Esophagus muscularis mucosa (tissue), 4 donors: ENCODE measurements around the gene LRMDA. TPM values are rescaled to one million over a fixed set of nuclear protein-coding genes. Genes with fewer than 3 reads are reported as not detected.

Experiments
- DNase-seq: peaks from one replicate; pipeline ENCODE4 v3.0.0-alpha.2; 2017; ENCODE audit errors: extremely low spot score
- H3K27ac ChIP-seq, 4 donors: fragments of 200-600 bp; sonication (generic); replicated peaks in 1 of 4; 1 replicate in 3 of 4; 2 replicates in 1 of 4; pipeline ENCODE4 v1.5.1; 2016 to 2019; ENCODE audit warnings: mild to moderate bottlenecking in 1 of 4
- H3K27me3 ChIP-seq, 4 donors: fragments of 200-600 bp; sonication (generic); one replicate each; pipeline versions ENCODE4 v1.5.1 to v1.6.0; 2016 to 2019
- H3K36me3 ChIP-seq, 4 donors: fragments of 200-600 bp; sonication (generic); one replicate each; pipeline ENCODE4 v1.5.1; 2016 to 2019
- H3K4me1 ChIP-seq, 4 donors: fragments of 200-600 bp; sonication (generic); one replicate each; pipeline ENCODE4 v1.5.1; 2016 to 2019
- H3K4me3 ChIP-seq, 4 donors: fragments of 200-600 bp; sonication (generic); 1 replicate in 2 of 4; 2 replicates in 2 of 4; pipeline ENCODE4 v1.5.1; 2016 to 2019; ENCODE audit warnings: mild to moderate bottlenecking in 4 of 4, moderate library complexity in 1 of 4
- H3K9me3 ChIP-seq, 4 donors: fragments of 200-600 bp; sonication (generic); 1 replicate in 3 of 4; 2 replicates in 1 of 4; pipeline ENCODE4 v1.5.1; 2016 to 2019
- EP300 ChIP-seq: sonication (generic); formaldehyde crosslinking; IDR thresholded peaks from one replicate; pipeline ENCODE4 v1.6.1; 2017; ENCODE audit warnings: antibody characterized with exemption
- POLR2A ChIP-seq: fragments of 450-650 bp; IDR thresholded peaks from one replicate; pipeline ENCODE4 v1.6.1; 2017; ENCODE audit warnings: antibody characterized with exemption, moderate library complexity, mild to moderate bottlenecking, low read depth
- POLR2AphosphoS5 ChIP-seq, 2 donors: sonication (generic); formaldehyde crosslinking; IDR thresholded peaks; one replicate each; pipeline ENCODE4 v1.6.1; 2017; ENCODE audit warnings: antibody characterized with exemption in 2 of 2
- WGBS: methylation state at CpG from one replicate; pipeline ENCODE4 v1.1.5; 2018; 5-methylcytosine and 5-hydroxymethylcytosine counted together
- intact Hi-C: fragments of 100-400 bp; cut with DNase I; formaldehyde crosslinking; loops from one replicate; pipeline ENCODE4 v1.15.1; 2023
- total RNA-seq, 4 donors: library from RNA; depleted of rRNA; stranded (reverse); fragments of >200 nt; gene quantifications; one replicate each; pipeline versions ENCODE4 v1.1.0 to v1.2.1, GENCODE V29; 2016
- TF ChIP-seq, protein P1 (sequence below), 3 experiments: fragments of 200-600 bp in 2 of 3; fragments of 450-650 bp in 1 of 3; sonication (generic) in 2 of 3; IDR thresholded peaks; one replicate each; pipeline ENCODE4 v1.5.1; 2017 to 2019; ENCODE audit warnings: antibody characterized with exemption in 3 of 3, mild to moderate bottlenecking in 2 of 3, moderate library complexity in 1 of 3

LRMDA gene
- total RNA-seq, 4 donors from 2014 or later = 14.3 to 34.9 (median 26.5) TPM

DNA sequence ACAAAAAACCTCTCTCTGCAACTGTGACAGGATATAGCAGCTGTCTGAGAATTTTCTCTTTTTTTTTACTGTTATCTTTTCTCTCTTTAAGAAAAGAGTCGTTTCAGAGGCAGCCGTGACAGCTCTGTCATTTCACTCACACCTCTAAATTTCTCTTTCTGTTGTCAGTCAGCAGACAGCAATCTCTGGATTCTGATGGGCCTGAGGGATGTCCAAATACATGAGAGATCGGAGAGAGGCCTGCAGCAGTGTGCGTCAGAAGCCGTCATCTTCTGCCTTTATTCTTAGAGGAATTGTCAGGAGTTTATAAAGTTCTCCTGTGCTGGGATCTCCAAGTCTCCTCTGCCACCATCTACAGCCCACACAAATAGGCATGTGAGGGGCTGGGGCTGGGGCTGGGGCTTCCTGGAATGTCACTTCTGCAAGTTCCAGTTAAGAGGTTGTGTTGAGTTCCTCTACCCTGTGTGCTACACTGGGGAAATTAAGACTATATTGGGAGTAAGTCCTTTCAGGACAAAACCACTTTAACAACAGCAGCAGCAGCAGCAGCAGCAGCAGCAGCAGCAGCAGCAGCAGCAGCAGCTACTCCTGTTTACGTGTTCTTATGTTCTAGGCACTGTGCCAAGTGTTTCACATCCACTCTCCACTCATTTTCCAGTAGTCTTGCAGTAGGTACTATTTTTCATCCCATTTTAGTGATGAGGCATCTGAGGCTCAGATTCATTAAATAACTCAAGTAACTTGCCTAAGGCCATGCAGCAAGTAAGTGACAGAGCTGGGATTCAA lies 541.3 kb downstream of the LRMDA start:
- intact Hi-C loops = no loop called here

DNA sequence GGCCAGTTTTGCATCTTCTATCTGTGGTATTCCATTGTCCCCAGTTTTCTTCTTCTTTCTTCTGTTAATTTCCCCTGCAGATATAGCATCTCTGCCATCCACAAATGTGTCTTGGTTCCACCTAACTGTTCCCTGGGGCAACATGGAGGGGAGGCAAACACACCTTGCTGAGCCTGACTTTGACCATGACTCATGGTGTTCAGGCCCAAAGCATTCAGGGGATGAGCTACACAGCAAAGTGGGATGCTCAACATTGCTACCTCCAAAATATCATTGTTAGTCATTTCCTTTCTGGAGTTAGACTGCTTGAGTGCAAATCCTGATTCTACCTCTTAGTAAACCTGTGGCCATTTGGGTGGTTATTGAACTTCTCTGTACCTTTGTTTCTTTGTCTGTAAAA lies 542.7 kb downstream of the LRMDA start:
- H3K27ac ChIP-seq = no peak overlapping the region
- intact Hi-C loops = no loop called here
- no peaks in the 10 kb centered on the region for H3K9me3 ChIP-seq
- H3K27me3 ChIP-seq = no peaks in the 10 kb centered on the region
- H3K4me1 ChIP-seq = peaks cover 9 to 36% (median 17%) of the 10 kb centered on the region in 4 donors
- TF ChIP-seq EP300 (no peak), POLR2AphosphoS5 (IDR thresholded peaks at IDR 0.05) (no peak), POLR2A (no peak)
- TF ChIP-seq, protein P1, sequence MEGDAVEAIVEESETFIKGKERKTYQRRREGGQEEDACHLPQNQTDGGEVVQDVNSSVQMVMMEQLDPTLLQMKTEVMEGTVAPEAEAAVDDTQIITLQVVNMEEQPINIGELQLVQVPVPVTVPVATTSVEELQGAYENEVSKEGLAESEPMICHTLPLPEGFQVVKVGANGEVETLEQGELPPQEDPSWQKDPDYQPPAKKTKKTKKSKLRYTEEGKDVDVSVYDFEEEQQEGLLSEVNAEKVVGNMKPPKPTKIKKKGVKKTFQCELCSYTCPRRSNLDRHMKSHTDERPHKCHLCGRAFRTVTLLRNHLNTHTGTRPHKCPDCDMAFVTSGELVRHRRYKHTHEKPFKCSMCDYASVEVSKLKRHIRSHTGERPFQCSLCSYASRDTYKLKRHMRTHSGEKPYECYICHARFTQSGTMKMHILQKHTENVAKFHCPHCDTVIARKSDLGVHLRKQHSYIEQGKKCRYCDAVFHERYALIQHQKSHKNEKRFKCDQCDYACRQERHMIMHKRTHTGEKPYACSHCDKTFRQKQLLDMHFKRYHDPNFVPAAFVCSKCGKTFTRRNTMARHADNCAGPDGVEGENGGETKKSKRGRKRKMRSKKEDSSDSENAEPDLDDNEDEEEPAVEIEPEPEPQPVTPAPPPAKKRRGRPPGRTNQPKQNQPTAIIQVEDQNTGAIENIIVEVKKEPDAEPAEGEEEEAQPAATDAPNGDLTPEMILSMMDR (IDR thresholded peaks at IDR 0.05) = no peak
- DNase-seq = no peak
- no peaks in the 10 kb centered on the region for H3K36me3 ChIP-seq
- no peak overlapping the region for H3K4me3 ChIP-seq

More for the DNA sequence above, 541.3 kb downstream of the LRMDA start:
- H3K9me3 ChIP-seq = no peaks in the 10 kb centered on the region
- H3K4me3 ChIP-seq = no peak overlapping the region
- H3K27me3 ChIP-seq = no peaks in the 10 kb centered on the region
- peaks cover 9 to 34% (median 25%) of the 10 kb centered on the region in 4 donors for H3K4me1 ChIP-seq
- TF ChIP-seq, protein P1 (IDR thresholded peaks at IDR 0.05) = no peak
- TF ChIP-seq POLR2AphosphoS5 (IDR thresholded peaks at IDR 0.05) (peak in 1 of 2 donors; percentile 49), EP300 (no peak), POLR2A (no peak)
- 58% methylated on average over 6 of the region's 6 CpGs for WGBS
- peak overlapping the region; percentile 37 to 46 (median 40) for H3K27ac ChIP-seq
- no peaks in the 10 kb centered on the region for H3K36me3 ChIP-seq
- no peak for DNase-seq

DNA sequence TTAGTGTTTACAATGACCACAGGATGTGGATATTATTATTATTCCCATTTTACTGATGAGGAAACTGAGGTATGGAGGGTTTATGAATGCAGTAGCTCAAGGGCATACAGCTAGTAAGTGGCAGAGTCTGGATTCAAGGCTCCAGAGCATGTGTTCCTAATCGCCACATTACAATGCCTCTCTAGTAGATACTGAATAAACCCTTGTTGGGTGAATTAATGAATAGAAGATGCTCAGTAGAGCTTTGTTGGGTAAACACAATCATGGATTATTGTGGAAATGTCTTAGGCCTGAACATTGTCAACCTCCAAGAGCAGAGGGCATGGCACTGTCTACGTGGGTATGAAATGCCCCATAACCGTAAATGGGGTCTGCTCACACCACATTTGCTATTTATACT lies 545.3 kb downstream of the LRMDA start:
- no peak for DNase-seq
- H3K27ac ChIP-seq = no peak overlapping the region
- WGBS = 91% methylated on average over 3 of the region's 3 CpGs
- H3K9me3 ChIP-seq = no peaks in the 10 kb centered on the region
- H3K4me1 ChIP-seq = peaks cover 9 to 27% (median 17%) of the 10 kb centered on the region in 4 donors
- no peak for TF ChIP-seq POLR2A
- TF ChIP-seq, protein P1 (IDR thresholded peaks at IDR 0.05) = no peak
- TF ChIP-seq EP300 = no peak
- no peak for TF ChIP-seq POLR2AphosphoS5 (IDR thresholded peaks at IDR 0.05)
- intact Hi-C loops = no loop called here
- no peaks in the 10 kb centered on the region for H3K27me3 ChIP-seq
- H3K4me3 ChIP-seq = no peak overlapping the region
- H3K36me3 ChIP-seq = no peaks in the 10 kb centered on the region

DNA sequence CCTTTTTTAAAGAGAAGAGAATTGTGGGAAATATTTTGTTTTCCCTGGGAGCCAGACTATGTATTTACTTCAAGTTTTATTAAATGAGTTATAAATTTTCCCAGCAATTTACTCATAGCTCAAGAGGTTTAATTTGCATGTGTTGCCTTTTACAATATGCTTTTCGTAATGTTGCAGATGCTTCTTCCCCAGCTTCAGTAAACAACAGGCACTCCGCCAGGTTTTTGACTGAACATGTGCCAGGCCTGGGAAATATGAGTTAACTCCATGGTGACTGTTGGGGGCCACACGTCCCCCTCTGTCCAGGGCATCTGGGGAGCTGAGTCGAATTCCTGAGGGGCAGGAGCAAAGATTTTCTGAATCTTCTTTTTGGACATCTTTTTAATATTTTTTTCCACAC lies 545.7 kb downstream of the LRMDA start:
- no peak overlapping the region for H3K4me3 ChIP-seq
- no peaks in the 10 kb centered on the region for H3K36me3 ChIP-seq
- H3K27me3 ChIP-seq = no peaks in the 10 kb centered on the region
- H3K4me1 ChIP-seq = peaks cover 9 to 22% (median 12%) of the 10 kb centered on the region in 4 donors
- intact Hi-C loops = no loop called here
- no peak overlapping the region for H3K27ac ChIP-seq
- H3K9me3 ChIP-seq = no peaks in the 10 kb centered on the region
- no peak for TF ChIP-seq EP300
- TF ChIP-seq POLR2AphosphoS5 (IDR thresholded peaks at IDR 0.05) = no peak
- TF ChIP-seq POLR2A = no peak
- TF ChIP-seq, protein P1 (IDR thresholded peaks at IDR 0.05) = no peak
- no peak for DNase-seq
- WGBS = 68% methylated on average over 4 of the region's 4 CpGs
